Esophagus muscularis mucosa (tissue), 4 donors: ENCODE results near the gene TIAL1. TPM values are rescaled to one million over a fixed set of nuclear protein-coding genes. Genes with fewer than 3 reads are reported as not detected.

Experiments used
- DNase-seq: peaks from one replicate; pipeline ENCODE4 v3.0.0-alpha.2; 2017; ENCODE audit errors: extremely low spot score
- H3K27ac ChIP-seq, 4 donors: fragments of 200-600 bp; sonication (generic); replicated peaks in 1 of 4; 1 replicate in 3 of 4; 2 replicates in 1 of 4; pipeline ENCODE4 v1.5.1; 2016 to 2019; ENCODE audit warnings: mild to moderate bottlenecking in 1 of 4
- H3K27me3 ChIP-seq, 4 donors: fragments of 200-600 bp; sonication (generic); one replicate each; pipeline versions ENCODE4 v1.5.1 to v1.6.0; 2016 to 2019
- H3K36me3 ChIP-seq, 4 donors: fragments of 200-600 bp; sonication (generic); one replicate each; pipeline ENCODE4 v1.5.1; 2016 to 2019
- H3K4me1 ChIP-seq, 4 donors: fragments of 200-600 bp; sonication (generic); one replicate each; pipeline ENCODE4 v1.5.1; 2016 to 2019
- H3K4me3 ChIP-seq, 4 donors: fragments of 200-600 bp; sonication (generic); 1 replicate in 2 of 4; 2 replicates in 2 of 4; pipeline ENCODE4 v1.5.1; 2016 to 2019; ENCODE audit warnings: mild to moderate bottlenecking in 4 of 4, moderate library complexity in 1 of 4
- H3K9me3 ChIP-seq, 4 donors: fragments of 200-600 bp; sonication (generic); 1 replicate in 3 of 4; 2 replicates in 1 of 4; pipeline ENCODE4 v1.5.1; 2016 to 2019
- CTCF ChIP-seq, 3 experiments: fragments of 200-600 bp in 2 of 3; fragments of 450-650 bp in 1 of 3; sonication (generic) in 2 of 3; IDR thresholded peaks; one replicate each; pipeline ENCODE4 v1.5.1; 2017 to 2019; ENCODE audit warnings: antibody characterized with exemption in 3 of 3, mild to moderate bottlenecking in 2 of 3, moderate library complexity in 1 of 3
- EP300 ChIP-seq: sonication (generic); formaldehyde crosslinking; IDR thresholded peaks from one replicate; pipeline ENCODE4 v1.6.1; 2017; ENCODE audit warnings: antibody characterized with exemption
- POLR2A ChIP-seq: fragments of 450-650 bp; IDR thresholded peaks from one replicate; pipeline ENCODE4 v1.6.1; 2017; ENCODE audit warnings: antibody characterized with exemption, moderate library complexity, mild to moderate bottlenecking, low read depth
- POLR2AphosphoS5 ChIP-seq, 2 donors: sonication (generic); formaldehyde crosslinking; IDR thresholded peaks; one replicate each; pipeline ENCODE4 v1.6.1; 2017; ENCODE audit warnings: antibody characterized with exemption in 2 of 2
- WGBS: methylation state at CpG from one replicate; pipeline ENCODE4 v1.1.5; 2018; 5-methylcytosine and 5-hydroxymethylcytosine counted together
- intact Hi-C: fragments of 100-400 bp; cut with DNase I; formaldehyde crosslinking; loops from one replicate; pipeline ENCODE4 v1.15.1; 2023
- total RNA-seq, 4 donors: library from RNA; depleted of rRNA; stranded (reverse); fragments of >200 nt; gene quantifications; one replicate each; pipeline versions ENCODE4 v1.1.0 to v1.2.1, GENCODE V29; 2016

The TIAL1 gene
- total RNA-seq, 4 donors from 2014 or later = 49.9 to 78.1 (median 52.9) TPM

- H3K27ac ChIP-seq = no peak overlapping the region
- H3K27me3 ChIP-seq = no peaks in the 10 kb centered on the region
- H3K9me3 ChIP-seq = no peaks in the 10 kb centered on the region
- no peaks in the 10 kb centered on the region for H3K36me3 ChIP-seq
- TF ChIP-seq POLR2A (no peak), CTCF (IDR thresholded peaks at IDR 0.05) (no peak), EP300 (no peak), POLR2AphosphoS5 (IDR thresholded peaks at IDR 0.05) (no peak)
- 94% methylated on average over 6 of the region's 6 CpGs for WGBS
- no peaks in the 10 kb centered on the region for H3K4me1 ChIP-seq
- intact Hi-C loops = no loop called here
- H3K4me3 ChIP-seq = no peak overlapping the region
- no peak for DNase-seq
Observed at GRCh38 chr10:119555178-119555784, 41.5 kb downstream of the TIAL1 start.

GRCh38 chr10:119550827-119551226 is 45.9 kb downstream of the TIAL1 start:
- no peak overlapping the region for H3K4me3 ChIP-seq
- H3K4me1 ChIP-seq = peaks cover 0 to 5% (median 4%) of the 10 kb centered on the region in 4 donors
- H3K27ac ChIP-seq = no peak overlapping the region
- H3K9me3 ChIP-seq = no peaks in the 10 kb centered on the region
- DNase-seq = no peak
- intact Hi-C loops = no loop called here
- H3K27me3 ChIP-seq = peaks cover 0 to 3% (median 0%) of the 10 kb centered on the region in 4 donors
- TF ChIP-seq CTCF (IDR thresholded peaks at IDR 0.05) = no peak
- TF ChIP-seq POLR2AphosphoS5 (IDR thresholded peaks at IDR 0.05) = no peak
- no peak for TF ChIP-seq EP300
- WGBS = 83% methylated on average over 4 of the region's 4 CpGs
- no peaks in the 10 kb centered on the region for H3K36me3 ChIP-seq

GRCh38 chr10:119549247-119549999 is 47.3 kb downstream of the TIAL1 start:
- peaks cover 0 to 7% (median 6%) of the 10 kb centered on the region in 4 donors for H3K4me1 ChIP-seq
- DNase-seq = no peak
- WGBS = 66% methylated on average over 2 of the region's 2 CpGs
- intact Hi-C loops = loop anchor here (5.0 kb wide), 1 partner anchor 48 kb away; the partner anchor contains the start of gene TIAL1
- no peak overlapping the region for H3K4me3 ChIP-seq
- H3K27ac ChIP-seq = no peak overlapping the region
- H3K27me3 ChIP-seq = peaks cover 0 to 3% (median 0%) of the 10 kb centered on the region in 4 donors
- TF ChIP-seq EP300 (no peak), POLR2A (no peak), CTCF (IDR thresholded peaks at IDR 0.05) (no peak), POLR2AphosphoS5 (IDR thresholded peaks at IDR 0.05) (no peak)
- no peaks in the 10 kb centered on the region for H3K36me3 ChIP-seq
- H3K9me3 ChIP-seq = no peaks in the 10 kb centered on the region

- H3K27me3 ChIP-seq = peaks cover 0 to 3% (median 0%) of the 10 kb centered on the region in 4 donors
- no peaks in the 10 kb centered on the region for H3K9me3 ChIP-seq
- intact Hi-C loops = loop anchor here (5.0 kb wide), 1 partner anchor 51 kb away; the partner anchor contains the start of gene TIAL1
- H3K27ac ChIP-seq = no peak overlapping the region
- no peak overlapping the region for H3K4me3 ChIP-seq
- H3K36me3 ChIP-seq = no peaks in the 10 kb centered on the region
- H3K4me1 ChIP-seq = peaks cover 13 to 39% (median 35%) of the 10 kb centered on the region in 4 donors
- TF ChIP-seq CTCF (IDR thresholded peaks at IDR 0.05) = no peak
- TF ChIP-seq EP300 = no peak
- TF ChIP-seq POLR2A = no peak
- TF ChIP-seq POLR2AphosphoS5 (IDR thresholded peaks at IDR 0.05) = no peak
- 39% methylated on average over 3 of the region's 3 CpGs for WGBS
- DNase-seq = no peak
Observed at GRCh38 chr10:119546009-119546408, 50.8 kb downstream of the TIAL1 start.
